Skeletal muscle cell (primary cell): ENCODE results near the gene COL1A1.
A peak's percentile ranks its signal among the peaks of the same experiment; 100 is the strongest.

Experiments used
- DNase-seq: peaks from one replicate; pipeline ENCODE4 v3.0.0-alpha.2; 2010; ENCODE audit warnings: low read depth
- H3K4me3 ChIP-seq: 2 replicates; pipeline ENCODE4 v1.5.1; 2011; ENCODE audit warnings: low read depth, mild to moderate bottlenecking, control low read depth, low read length, moderate library complexity

Gene COL1A1

GRCh38 chr17:50214976-50215760 is 13.7 kb upstream of the COL1A1 start:
- no peak for DNase-seq
- H3K4me3 ChIP-seq = no peak overlapping the region

- DNase-seq = no peak
- no peak overlapping the region for H3K4me3 ChIP-seq
Measured at GRCh38 chr17:50213026-50214022, 11.9 kb upstream of the COL1A1 start.

- no peak for DNase-seq
- H3K4me3 ChIP-seq = no peak overlapping the region
Measured at GRCh38 chr17:50212121-50212843, 10.9 kb upstream of the COL1A1 start.

GRCh38 chr17:50211249-50212120 is 10.1 kb upstream of the COL1A1 start:
- no peak overlapping the region for H3K4me3 ChIP-seq
- no peak for DNase-seq

GRCh38 chr17:50210240-50211225 is 9.1 kb upstream of the COL1A1 start:
- DNase-seq = peak; percentile 98
- peak overlapping the region; percentile 31 for H3K4me3 ChIP-seq

GRCh38 chr17:50209472-50210239 is 8.2 kb upstream of the COL1A1 start:
- peak overlapping the region; percentile 31 for H3K4me3 ChIP-seq
- peak; percentile 100 for DNase-seq

- no peak for DNase-seq
- H3K4me3 ChIP-seq = no peak overlapping the region
Measured at GRCh38 chr17:50209133-50209471, 7.7 kb upstream of the COL1A1 start.

GRCh38 chr17:50208611-50209061 is 7.2 kb upstream of the COL1A1 start:
- no peak for DNase-seq
- no peak overlapping the region for H3K4me3 ChIP-seq

GRCh38 chr17:50207792-50208567 is 6.5 kb upstream of the COL1A1 start:
- no peak for DNase-seq

GRCh38 chr17:50207315-50207714 is 5.9 kb upstream of the COL1A1 start:
- no peak overlapping the region for H3K4me3 ChIP-seq
- no peak for DNase-seq

More at GRCh38 chr17:50207792-50208567, 6.5 kb upstream of the COL1A1 start:
- no peak overlapping the region for H3K4me3 ChIP-seq

- no peak for DNase-seq
- peak overlapping the region; percentile 15 for H3K4me3 ChIP-seq
Measured at GRCh38 chr17:50206604-50207293, 5.3 kb upstream of the COL1A1 start.

- H3K4me3 ChIP-seq = no peak overlapping the region
- DNase-seq = no peak
Measured at GRCh38 chr17:50205963-50206505, 4.6 kb upstream of the COL1A1 start.

- DNase-seq = no peak
- H3K4me3 ChIP-seq = no peak overlapping the region
Measured at GRCh38 chr17:50205111-50205962, 3.9 kb upstream of the COL1A1 start.

- no peak for DNase-seq
- H3K4me3 ChIP-seq = peak overlapping the region; percentile 9
Measured at GRCh38 chr17:50204431-50204830, 3.0 kb upstream of the COL1A1 start.
